Measurements from ENCODE around the gene HS6ST1. TPM values are rescaled to one million over a fixed set of nuclear protein-coding genes. Genes with fewer than 3 reads are reported as not detected.

Gene HS6ST1
- total RNA-seq, 2 experiments from 2014 or later: 13.6 to 17.6 TPM

DNA sequence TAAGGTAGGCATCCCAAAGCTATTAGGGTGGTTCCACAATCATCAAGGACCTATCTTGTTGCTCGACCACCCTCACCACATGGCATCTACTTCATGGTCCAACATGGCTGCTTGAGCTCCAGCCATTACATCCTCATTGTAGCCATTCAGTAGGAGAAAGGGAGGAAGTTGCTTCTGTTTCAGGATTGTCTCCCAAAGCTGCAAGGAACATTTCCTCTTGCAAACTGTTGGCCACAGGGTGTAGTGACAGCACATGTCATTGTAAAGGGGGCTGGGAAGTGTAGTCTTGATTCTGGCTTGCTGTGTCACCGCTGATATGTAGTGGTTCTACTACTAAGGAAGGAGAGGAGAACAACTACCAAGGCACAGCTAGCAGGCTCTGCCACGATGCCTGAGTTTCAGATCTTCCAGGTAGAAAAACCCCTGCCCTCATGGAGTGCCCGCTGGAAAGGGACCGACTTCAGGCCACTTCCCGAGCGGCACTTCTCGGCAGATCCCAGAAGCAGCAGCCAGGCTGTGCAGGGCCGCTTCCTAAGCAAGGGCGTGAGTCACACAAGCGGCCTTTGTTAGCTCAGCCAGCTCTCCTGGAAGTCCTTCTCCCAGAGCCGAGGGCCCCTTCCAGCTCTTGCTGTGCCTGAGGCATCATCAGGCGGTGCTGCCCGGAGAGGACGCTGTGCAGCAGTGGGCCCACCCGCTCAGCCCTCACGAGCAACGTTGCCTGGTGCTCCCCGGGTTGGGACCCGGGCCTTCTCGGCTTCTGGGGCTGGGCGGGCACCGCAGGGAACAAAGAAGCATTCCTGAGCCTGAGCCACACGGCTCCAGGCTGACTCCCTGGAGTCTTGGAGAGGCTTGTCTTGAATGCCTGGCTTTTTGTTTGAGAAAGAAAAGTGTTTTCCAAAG lies 58.2 kb downstream of the HS6ST1 start:
- H3K27ac ChIP-seq (ENCODE audit: low read depth, low read length, poor library complexity, severe bottlenecking): no peak overlapping the region
- no peak overlapping the region for H3K4me3 ChIP-seq (ENCODE audit: low read depth, low read length, poor library complexity, severe bottlenecking)
- no peaks in the 10 kb centered on the region for H3K9me3 ChIP-seq (ENCODE audit: low read length)
- H3K4me1 ChIP-seq (ENCODE audit: insufficient read depth, low read length, poor library complexity, severe bottlenecking): no peaks in the 10 kb centered on the region
- no peaks in the 10 kb centered on the region for H3K9me2 ChIP-seq (ENCODE audit: insufficient read depth, low read length)
- intact Hi-C loops (cut with micrococcal nuclease; ENCODE audit: unreplicated experiment): no loop called here
- no peaks in the 10 kb centered on the region for H4K20me1 ChIP-seq (ENCODE audit: insufficient read depth, low read length)
- no peak overlapping the region for H3K4me2 ChIP-seq (ENCODE audit: low read length)
- DNase-seq (ENCODE audit: low spot score): no peak
- TF ChIP-seq, protein P1, sequence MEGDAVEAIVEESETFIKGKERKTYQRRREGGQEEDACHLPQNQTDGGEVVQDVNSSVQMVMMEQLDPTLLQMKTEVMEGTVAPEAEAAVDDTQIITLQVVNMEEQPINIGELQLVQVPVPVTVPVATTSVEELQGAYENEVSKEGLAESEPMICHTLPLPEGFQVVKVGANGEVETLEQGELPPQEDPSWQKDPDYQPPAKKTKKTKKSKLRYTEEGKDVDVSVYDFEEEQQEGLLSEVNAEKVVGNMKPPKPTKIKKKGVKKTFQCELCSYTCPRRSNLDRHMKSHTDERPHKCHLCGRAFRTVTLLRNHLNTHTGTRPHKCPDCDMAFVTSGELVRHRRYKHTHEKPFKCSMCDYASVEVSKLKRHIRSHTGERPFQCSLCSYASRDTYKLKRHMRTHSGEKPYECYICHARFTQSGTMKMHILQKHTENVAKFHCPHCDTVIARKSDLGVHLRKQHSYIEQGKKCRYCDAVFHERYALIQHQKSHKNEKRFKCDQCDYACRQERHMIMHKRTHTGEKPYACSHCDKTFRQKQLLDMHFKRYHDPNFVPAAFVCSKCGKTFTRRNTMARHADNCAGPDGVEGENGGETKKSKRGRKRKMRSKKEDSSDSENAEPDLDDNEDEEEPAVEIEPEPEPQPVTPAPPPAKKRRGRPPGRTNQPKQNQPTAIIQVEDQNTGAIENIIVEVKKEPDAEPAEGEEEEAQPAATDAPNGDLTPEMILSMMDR (conservative IDR thresholded peaks at IDR 0.05; ENCODE audit: low read length): no peak
- TF ChIP-seq EZH2phosphoT487 (IDR thresholded peaks at IDR 0.05; ENCODE audit: borderline replicate concordance, low read depth, low read length): no peak
- POLR2A ChIA-PET: interaction anchor here (0.9 kb wide), 1 partner anchor 10 kb away, joined by 3 read pairs; no protein-coding TSS in a partner anchor
- no TSS peak for BruUV-seq (replicated peaks)
- no peak overlapping the region for H2AFZ ChIP-seq (ENCODE audit: low read length)
- no peaks in the 10 kb centered on the region for H3K36me3 ChIP-seq (ENCODE audit: insufficient read depth, low read length)
- no peaks in the 10 kb centered on the region for H3K79me2 ChIP-seq (ENCODE audit: insufficient read depth, low read depth, low read length)
- CTCF ChIA-PET (ENCODE audit: unreplicated experiment): no interaction called here

DNA sequence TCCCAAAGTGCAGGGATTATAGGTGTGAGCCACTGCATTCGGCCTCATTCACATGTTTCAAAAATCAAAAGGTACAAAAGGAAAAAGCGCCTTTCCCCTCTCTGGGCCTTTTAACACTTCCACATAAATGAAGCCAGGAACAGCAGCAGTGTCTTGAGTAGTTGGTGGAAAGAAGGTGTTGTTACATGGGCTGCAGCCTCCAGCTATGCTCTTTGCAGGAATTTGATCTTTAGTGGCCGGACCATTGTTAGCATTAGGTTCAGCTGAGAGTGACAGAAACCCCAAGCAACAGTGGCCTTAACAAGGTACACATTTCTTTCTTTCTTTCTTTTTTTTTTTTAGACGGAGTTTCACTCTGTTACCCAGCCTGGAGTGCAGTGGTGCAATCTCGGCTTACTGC lies 59.1 kb downstream of the HS6ST1 start:
- TF ChIP-seq, protein P1 (conservative IDR thresholded peaks at IDR 0.05; ENCODE audit: low read length): no peak
- TF ChIP-seq EZH2phosphoT487 (IDR thresholded peaks at IDR 0.05; ENCODE audit: borderline replicate concordance, low read depth, low read length): no peak
- no peak overlapping the region for H3K4me2 ChIP-seq (ENCODE audit: low read length)
- DNase-seq (ENCODE audit: low spot score): no peak
- BruUV-seq (replicated peaks): no TSS peak
- H3K9me2 ChIP-seq (ENCODE audit: insufficient read depth, low read length): no peaks in the 10 kb centered on the region
- no peaks in the 10 kb centered on the region for H3K9me3 ChIP-seq (ENCODE audit: low read length)
- intact Hi-C loops (cut with micrococcal nuclease; ENCODE audit: unreplicated experiment): no loop called here
- H4K20me1 ChIP-seq (ENCODE audit: insufficient read depth, low read length): no peaks in the 10 kb centered on the region
- H3K36me3 ChIP-seq (ENCODE audit: insufficient read depth, low read length): no peaks in the 10 kb centered on the region
- H2AFZ ChIP-seq (ENCODE audit: low read length): no peak overlapping the region
- CTCF ChIA-PET (ENCODE audit: unreplicated experiment): no interaction called here
- POLR2A ChIA-PET: interaction anchor here (0.9 kb wide), 1 partner anchor 10 kb away, joined by 3 read pairs; no protein-coding TSS in a partner anchor
- no peak overlapping the region for H3K4me3 ChIP-seq (ENCODE audit: low read depth, low read length, poor library complexity, severe bottlenecking)
- no peak overlapping the region for H3K27ac ChIP-seq (ENCODE audit: low read depth, low read length, poor library complexity, severe bottlenecking)
- H3K4me1 ChIP-seq (ENCODE audit: insufficient read depth, low read length, poor library complexity, severe bottlenecking): no peaks in the 10 kb centered on the region
- no peaks in the 10 kb centered on the region for H3K79me2 ChIP-seq (ENCODE audit: insufficient read depth, low read depth, low read length)

DNA sequence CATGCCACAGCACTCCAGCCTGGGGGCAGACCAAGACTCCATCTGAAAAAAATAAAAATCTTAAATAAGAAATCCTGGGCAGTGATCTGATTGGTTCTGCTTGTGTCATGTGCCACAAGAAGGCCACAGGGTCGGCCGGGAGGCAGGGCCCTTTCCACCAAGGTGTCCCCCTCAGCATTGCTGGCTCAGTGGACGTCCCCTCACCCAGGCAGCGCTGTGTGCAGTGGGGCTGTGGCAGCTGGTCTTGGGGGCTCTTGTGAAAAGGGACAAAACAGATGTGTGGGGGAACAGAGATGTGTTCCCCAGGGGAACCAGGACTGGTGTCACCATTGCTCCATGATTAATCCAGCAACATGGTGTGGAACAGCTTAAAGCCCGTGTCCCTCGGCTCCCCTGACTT lies 60.5 kb downstream of the HS6ST1 start:
- TF ChIP-seq, protein P1 (conservative IDR thresholded peaks at IDR 0.05; ENCODE audit: low read length): no peak
- TF ChIP-seq EZH2phosphoT487 (IDR thresholded peaks at IDR 0.05; ENCODE audit: borderline replicate concordance, low read depth, low read length): no peak
- intact Hi-C loops (cut with micrococcal nuclease; ENCODE audit: unreplicated experiment): no loop called here
- POLR2A ChIA-PET: no interaction called here

More for the DNA sequence above, 60.5 kb downstream of the HS6ST1 start:
- no peaks in the 10 kb centered on the region for H3K4me1 ChIP-seq (ENCODE audit: insufficient read depth, low read length, poor library complexity, severe bottlenecking)
- BruUV-seq (replicated peaks): no TSS peak
- H3K4me3 ChIP-seq (ENCODE audit: low read depth, low read length, poor library complexity, severe bottlenecking): no peak overlapping the region
- H3K9me3 ChIP-seq (ENCODE audit: low read length): no peaks in the 10 kb centered on the region
- no peak overlapping the region for H3K27ac ChIP-seq (ENCODE audit: low read depth, low read length, poor library complexity, severe bottlenecking)
- no peaks in the 10 kb centered on the region for H4K20me1 ChIP-seq (ENCODE audit: insufficient read depth, low read length)
- H3K9me2 ChIP-seq (ENCODE audit: insufficient read depth, low read length): no peaks in the 10 kb centered on the region
- peak overlapping the region; percentile 3; the same call in 1 of the 2 replicates for H3K4me2 ChIP-seq (ENCODE audit: low read length)
- CTCF ChIA-PET (ENCODE audit: unreplicated experiment): no interaction called here
- no peaks in the 10 kb centered on the region for H3K79me2 ChIP-seq (ENCODE audit: insufficient read depth, low read depth, low read length)
- H2AFZ ChIP-seq (ENCODE audit: low read length): no peak overlapping the region
- H3K36me3 ChIP-seq (ENCODE audit: insufficient read depth, low read length): no peaks in the 10 kb centered on the region
- DNase-seq (ENCODE audit: low spot score): no peak
